HG03575 (cell line): ENCODE data around the gene CDC25B.
"Not testable (repeated sequence)": the region's sequence is repeated elsewhere in the genome, so short reads cannot be mapped to it uniquely, and the experiment has no call there.

Source experiments
- ATAC-seq: cut with Tn5 transposase; IDR thresholded peaks from one replicate; pipeline ENCODE4 v1.9.1; 2021; ENCODE audit not compliant: unreplicated experiment, insufficient number of reproducible peaks, low FRiP score; ENCODE audit errors: extremely low read depth

CDC25B gene

DNA sequence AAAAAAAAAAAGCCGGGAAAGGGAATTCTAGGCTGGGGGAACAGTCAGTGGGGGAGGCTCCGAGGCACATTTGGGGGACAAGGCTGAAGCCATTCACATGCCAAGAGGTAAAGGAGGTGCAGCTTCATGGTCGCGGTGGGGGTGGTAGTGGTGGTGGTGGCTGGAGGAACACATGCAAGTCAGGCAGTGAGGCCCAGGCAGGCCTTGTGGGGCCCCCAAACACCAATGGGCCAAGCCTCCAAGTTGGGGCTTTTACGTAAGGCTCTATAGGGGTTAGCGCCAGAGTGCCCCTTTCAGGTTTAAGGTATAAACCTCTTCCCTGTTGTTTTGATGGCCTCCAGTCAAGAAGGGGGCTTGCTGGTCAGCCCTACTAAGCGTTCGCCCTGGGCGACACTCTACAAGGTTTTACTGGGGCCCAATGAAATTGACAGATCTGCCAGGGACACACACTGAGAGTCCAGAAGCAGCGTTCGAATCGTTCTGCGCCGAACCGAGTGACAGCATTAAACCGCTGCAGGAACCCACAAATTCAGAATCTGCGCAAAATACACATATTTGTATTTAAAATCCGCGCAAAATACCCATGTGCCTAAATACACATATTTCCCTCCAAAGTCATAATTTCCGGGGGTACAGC lies 23.4 kb downstream of the CDC25B start:
- ATAC-seq, result no peak

GRCh38 chr20:3820048-3820900 lies 24.2 kb downstream of the CDC25B start, which contains the start of gene AP5S1:
AP5S1 (plus strand) TSS chr20:3820547; CDS start chr20:3822118, 1,571 bp downstream.
- peak; percentile 52 for ATAC-seq

DNA sequence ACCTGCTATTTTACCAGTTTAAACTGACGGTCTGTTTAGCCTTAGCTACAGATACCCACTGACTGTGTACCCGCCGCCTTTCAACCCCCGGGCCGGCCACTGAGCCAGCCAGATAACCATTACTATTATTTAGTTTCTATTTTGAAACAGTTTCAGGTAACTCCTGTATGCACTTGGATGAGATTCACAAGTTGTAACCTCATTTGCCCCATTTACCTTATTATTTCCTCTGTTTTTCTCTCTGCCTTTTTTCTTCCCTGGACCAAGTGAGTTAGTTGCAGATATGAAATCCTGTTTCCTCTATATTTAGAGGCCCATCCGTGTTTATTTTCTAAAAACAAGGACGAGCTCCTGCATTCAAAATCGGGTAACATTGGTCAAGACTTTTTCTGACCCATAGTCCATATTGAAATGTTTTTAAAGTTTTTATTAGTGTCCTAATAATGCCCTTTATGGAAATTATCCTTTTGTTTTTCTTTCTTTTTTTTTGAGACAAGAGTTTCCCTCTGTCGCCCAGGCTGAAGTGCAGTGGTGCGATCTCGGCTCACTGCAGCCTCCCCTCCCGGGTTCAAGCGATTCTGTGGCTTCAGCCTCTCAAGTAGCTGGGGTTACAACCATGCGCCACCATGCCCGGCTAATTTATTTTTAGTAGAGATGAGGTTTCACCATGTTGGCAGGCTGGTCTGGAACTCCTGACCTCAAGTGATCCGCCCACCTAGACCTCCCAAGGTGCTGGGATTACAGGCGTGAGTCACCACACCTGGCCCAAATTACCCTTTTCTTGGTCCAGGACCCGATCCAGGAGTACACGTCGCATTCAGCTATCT lies 25.0 kb downstream of the CDC25B start:
- no peak for ATAC-seq

- ATAC-seq, result no peak
Measured at GRCh38 chr20:3821996-3822395, 25.9 kb downstream of the CDC25B start.

DNA sequence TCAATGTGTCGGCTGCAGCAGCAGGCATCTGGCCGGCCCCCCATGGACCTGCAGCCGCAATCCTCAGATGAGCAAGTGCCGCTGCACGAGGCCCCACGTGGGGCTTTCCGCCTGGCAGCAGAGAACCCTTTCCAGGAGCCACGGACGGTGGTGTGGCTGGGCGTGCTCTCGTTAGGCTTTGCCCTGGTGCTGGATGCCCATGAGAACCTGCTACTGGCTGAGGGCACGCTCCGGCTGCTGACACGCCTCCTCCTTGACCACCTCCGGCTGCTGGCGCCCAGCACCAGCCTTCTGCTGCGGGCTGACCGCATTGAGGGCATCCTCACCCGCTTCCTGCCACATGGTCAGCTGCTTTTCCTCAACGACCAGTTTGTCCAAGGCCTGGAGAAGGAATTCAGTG lies 27.8 kb downstream of the CDC25B start:
- ATAC-seq, result no peak

- no peak for ATAC-seq
Measured at GRCh38 chr20:3825526-3825925, 29.4 kb downstream of the CDC25B start.

GRCh38 chr20:3826420-3826819 lies 30.3 kb downstream of the CDC25B start:
- ATAC-seq, result no peak

- ATAC-seq, result no peak
Measured at GRCh38 chr20:3828798-3829197, 32.7 kb downstream of the CDC25B start.

- not testable (repeated sequence) for ATAC-seq
Measured at GRCh38 chr20:3829891-3830290, 33.8 kb downstream of the CDC25B start.

- no peak for ATAC-seq
Measured at GRCh38 chr20:3836132-3836531, 40.0 kb downstream of the CDC25B start.

DNA sequence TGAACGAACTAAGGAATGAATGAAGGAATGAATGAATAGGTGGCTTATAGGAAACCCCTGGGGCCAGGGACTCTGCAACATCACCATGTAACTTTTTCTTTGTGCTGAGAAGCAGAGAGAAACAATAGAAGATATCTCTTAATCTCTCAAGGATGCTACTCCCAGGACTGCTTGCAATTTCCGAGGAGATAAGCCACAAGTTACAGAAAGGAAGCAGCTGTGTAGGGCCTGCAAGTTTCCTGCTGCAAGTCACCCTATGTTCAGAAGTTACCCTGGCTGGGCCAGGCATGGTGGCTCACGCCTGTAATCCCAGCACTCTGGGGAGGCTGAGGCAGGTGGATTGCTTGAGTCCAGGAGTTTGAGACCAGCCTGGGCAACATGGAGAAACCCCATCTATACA lies 43.2 kb downstream of the CDC25B start:
- no peak for ATAC-seq

- not testable (repeated sequence) for ATAC-seq
Measured at GRCh38 chr20:3840201-3840600, 44.1 kb downstream of the CDC25B start.

GRCh38 chr20:3842348-3842930 lies 46.3 kb downstream of the CDC25B start:
- no peak for ATAC-seq

DNA sequence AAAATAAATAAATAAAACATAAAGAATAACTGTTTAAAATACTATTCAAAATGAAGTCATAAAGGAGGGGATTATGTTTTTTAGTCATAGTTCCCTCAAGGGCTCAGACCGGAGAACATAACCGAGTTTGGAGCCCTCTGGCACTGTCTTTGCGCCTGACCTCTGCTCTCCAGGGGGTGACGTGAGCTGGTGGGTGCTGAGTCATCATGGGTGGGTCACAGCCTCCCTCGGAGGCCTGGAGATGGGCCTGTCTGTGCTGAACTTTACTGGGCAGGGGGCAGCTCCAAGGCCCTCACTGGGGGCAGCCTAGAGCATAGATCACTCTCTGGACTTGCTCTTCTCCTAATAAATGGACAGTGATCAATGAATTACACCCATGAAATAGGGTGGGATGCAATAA lies 47.4 kb downstream of the CDC25B start:
- no peak for ATAC-seq

DNA sequence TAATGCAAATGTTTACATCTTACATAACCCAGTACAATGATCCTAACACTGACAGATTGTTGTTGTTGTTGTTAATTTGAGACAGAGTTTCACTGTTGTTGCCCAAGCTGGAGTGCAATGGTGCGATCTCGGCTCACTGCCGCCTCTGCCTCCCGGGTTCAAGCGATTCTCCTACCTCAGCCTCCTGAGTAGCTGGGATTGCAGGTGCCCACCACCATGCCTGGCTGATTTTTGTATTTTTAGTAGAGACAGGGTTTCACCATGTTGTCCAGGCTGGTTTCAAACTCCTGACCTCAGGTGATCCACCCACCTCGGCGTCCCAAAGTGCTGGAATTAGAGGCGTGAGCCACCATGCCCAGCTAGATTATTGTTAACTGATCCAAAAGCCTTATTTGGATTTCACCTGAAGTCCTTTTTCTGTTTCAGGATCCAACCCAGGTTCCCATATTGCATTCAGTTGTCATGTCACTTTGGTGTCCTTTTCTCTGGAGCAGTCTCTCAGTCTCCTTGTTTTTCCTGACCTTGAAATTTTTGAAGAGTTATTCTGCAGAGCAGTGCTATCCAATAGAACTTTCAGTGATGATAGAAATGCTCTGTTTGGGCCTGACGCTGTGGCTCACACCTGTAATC lies 48.0 kb downstream of the CDC25B start:
- ATAC-seq, result not testable (repeated sequence)

DNA sequence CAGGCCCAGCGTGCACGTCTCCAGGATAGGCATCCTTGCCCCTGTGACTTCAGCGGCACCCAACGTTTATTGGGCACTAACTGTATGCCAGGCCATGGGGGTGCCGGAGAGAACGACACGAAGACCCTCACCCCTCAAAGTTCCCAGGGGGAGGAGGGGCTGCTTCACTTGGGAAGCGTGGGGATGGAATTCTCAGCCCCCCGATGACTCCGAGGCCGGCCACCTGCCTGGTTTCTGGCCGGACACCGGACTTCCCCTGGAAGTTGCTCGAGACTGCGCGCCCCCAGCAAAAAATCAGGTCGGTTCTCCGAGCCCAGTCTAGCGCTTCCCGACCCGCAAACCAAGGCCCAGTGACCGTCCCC lies 50.2 kb downstream of the CDC25B start:
- no peak for ATAC-seq

GRCh38 chr20:3846740-3847428 lies 50.8 kb downstream of the CDC25B start, which contains the start of gene MAVS:
MAVS (plus strand) TSS chr20:3846834; CDS start chr20:3854625, 7,791 bp downstream.
- no peak for ATAC-seq

DNA sequence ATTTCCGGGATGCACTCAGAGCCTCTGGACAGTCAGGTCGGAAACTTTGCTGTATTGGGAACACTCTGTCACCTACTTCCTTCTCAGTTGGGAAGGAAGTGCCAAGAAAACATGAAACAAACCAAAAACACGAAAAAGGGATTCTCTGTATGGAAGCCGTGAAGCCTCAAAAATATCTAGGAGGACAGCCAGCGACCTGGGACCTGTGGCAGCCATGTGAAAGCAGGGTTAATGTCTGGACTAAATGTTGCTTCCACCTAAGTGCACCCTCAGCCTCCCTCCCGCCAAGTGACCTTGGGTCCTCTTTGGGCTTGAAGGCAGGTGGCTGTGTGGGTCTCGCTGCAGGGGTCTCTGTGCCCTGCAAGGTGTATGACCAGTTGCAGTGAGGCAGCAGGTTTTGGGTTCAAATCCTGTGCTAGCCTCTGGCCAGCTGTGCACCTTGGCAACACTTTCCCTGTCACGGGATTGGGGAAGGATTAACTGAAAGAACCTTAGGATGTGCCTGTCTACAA lies 51.4 kb downstream of the CDC25B start:
- ATAC-seq, result no peak
